ENCODE measurements around the gene RALBP1. TPM values are rescaled to one million over a fixed set of nuclear protein-coding genes. Genes with fewer than 3 reads are reported as not detected.

RALBP1 gene
- total and polyA plus RNA-seq, 5 donors: 32.4 to 57.5 (median 46.3) TPM

DNA sequence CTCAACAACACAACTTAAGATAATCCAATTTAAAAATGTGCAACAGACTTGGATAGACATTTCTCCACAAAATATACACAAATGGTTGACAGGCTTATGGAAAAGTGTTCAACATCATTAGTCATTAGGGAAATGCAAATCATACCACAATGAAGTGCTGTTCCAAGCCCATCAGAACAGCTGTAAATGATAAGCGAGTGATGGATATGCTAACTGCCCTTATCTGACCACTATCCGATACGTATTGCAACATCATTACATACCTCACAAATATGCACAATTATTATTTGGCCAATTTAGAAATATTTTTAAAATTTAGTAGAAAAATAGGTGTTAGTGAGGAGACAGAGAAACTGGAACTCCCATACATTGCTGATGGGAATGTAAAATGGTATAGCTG, 76.9 kb downstream of the RALBP1 start:
- H3K27me3 ChIP-seq (ENCODE audit: control insufficient read depth, insufficient read depth): no peaks in the 10 kb centered on the region
- no peak overlapping the region for H3K27ac ChIP-seq (ENCODE audit: low read length)
- no peak for DNase-seq
- no peaks in the 10 kb centered on the region for H3K9me3 ChIP-seq (ENCODE audit: control insufficient read depth, low read length)
- H3K4me1 ChIP-seq (ENCODE audit: control insufficient read depth, insufficient read depth, low read length): no peaks in the 10 kb centered on the region
- ATAC-seq: no peak
- no peak overlapping the region for H3K4me3 ChIP-seq (ENCODE audit: low read length)
- 83% methylated on average over 3 of the region's 3 CpGs for WGBS
- intact Hi-C loops (cut with DNase I): no loop called here

DNA sequence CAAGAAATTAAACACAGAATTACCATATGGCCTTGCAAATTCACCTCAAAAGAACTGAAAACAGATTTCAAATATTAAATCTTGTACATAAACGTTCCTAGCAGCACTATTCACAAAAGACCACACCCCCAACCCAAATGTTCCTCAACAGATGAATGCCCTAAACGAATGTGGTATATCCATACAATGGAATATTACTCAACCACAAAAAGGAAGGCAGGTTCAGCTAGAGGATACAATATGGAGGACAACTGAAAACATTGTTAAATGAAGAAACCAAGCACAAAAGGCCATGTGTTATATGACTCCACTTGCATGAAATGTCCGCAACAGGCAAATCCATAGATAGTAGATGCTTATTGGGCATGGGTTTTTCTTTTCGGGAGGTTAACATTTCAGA, 77.3 kb downstream of the RALBP1 start:
- no peak overlapping the region for H3K4me3 ChIP-seq (ENCODE audit: low read length)
- H3K27me3 ChIP-seq (ENCODE audit: control insufficient read depth, insufficient read depth): no peaks in the 10 kb centered on the region
- DNase-seq: no peak
- H3K27ac ChIP-seq (ENCODE audit: low read length): no peak overlapping the region
- intact Hi-C loops (cut with DNase I): no loop called here
- no peak for ATAC-seq
- WGBS: 89% methylated on average over 4 of the region's 4 CpGs
- H3K9me3 ChIP-seq (ENCODE audit: control insufficient read depth, low read length): no peaks in the 10 kb centered on the region
- no peaks in the 10 kb centered on the region for H3K4me1 ChIP-seq (ENCODE audit: control insufficient read depth, insufficient read depth, low read length)

DNA sequence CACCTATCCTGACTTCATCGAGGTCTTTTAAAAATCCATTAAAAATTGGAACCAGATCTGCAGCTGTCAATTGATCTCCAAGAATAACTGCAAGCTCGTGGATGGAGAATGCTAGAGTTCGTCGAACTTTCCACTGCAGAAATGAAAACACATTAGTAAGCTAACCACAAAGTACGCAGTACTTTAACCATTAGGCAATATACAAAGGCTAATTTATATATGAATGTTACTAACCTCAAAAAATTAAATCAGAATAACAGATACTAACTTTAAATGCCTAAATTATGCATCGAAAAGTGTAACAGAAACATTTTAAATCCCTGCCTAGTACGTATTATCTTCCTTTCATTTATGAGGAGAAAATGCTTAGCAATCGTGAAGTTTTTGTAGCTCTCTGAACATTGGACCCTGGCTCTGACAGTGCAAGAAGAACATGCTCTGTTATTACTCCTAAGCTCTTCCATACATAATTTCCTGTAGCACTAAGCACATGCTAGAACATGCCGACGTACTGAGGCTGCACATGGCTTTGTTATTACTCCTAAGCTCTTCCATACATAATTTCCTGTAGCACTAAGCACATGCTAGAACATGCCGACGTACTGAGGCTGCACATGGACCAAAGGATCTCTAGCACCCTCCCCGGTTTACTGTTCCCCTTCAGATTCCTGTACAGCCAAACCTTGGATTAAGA, 82.1 kb downstream of the RALBP1 start:
- no peak for ATAC-seq
- Histone ChIP-seq H3K4me1 (ENCODE audit: control insufficient read depth, insufficient read depth, low read length) (no peaks in the 10 kb centered on the region), H3K9me3 (ENCODE audit: control insufficient read depth, low read length) (no peaks in the 10 kb centered on the region), H3K4me3 (ENCODE audit: low read length) (no peak overlapping the region), H3K27ac (ENCODE audit: low read length) (no peak overlapping the region), H3K27me3 (ENCODE audit: control insufficient read depth, insufficient read depth) (no peaks in the 10 kb centered on the region)
- no peak for DNase-seq
- 94% methylated on average over 13 of the region's 13 CpGs for WGBS
- intact Hi-C loops (cut with DNase I): no loop called here

DNA sequence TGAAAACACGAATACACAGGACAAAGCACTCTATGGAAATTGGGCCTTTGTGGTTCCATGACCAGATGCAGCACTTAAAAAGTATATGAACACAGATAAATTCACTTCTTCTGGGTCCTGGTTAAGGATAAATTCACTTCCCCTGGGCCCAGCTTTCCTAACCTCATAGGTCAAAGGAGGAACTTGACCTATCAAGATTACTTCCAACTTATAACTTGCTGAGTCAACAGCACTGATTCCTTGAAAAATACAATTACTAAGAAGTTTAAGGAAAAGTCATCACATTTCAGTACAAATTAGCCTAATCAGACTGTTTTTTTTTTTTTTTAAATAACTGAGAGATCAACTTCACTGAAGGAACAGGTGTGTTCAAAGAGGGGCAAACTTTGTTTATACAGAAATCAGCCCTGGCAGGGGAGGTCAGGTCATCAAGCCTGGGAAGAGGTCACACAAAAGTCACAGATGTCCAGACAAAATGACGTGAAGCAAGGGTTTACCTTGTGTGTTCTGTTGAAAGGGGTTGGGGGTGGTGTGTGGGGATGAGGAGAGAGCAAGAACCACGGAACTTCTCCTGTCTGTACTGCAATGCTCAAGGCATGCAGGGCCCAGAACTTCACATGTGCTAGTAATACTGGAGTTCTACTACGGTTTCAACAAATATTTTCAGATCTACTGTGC, 83.2 kb downstream of the RALBP1 start:
- Histone ChIP-seq H3K9me3 (ENCODE audit: control insufficient read depth, low read length) (no peaks in the 10 kb centered on the region), H3K27me3 (ENCODE audit: control insufficient read depth, insufficient read depth) (no peaks in the 10 kb centered on the region), H3K4me1 (ENCODE audit: control insufficient read depth, insufficient read depth, low read length) (no peaks in the 10 kb centered on the region), H3K4me3 (ENCODE audit: low read length) (no peak overlapping the region), H3K27ac (ENCODE audit: low read length) (no peak overlapping the region)
- DNase-seq (no peak), ATAC-seq (no peak)
- intact Hi-C loops (cut with DNase I): no loop called here
- WGBS: 87% methylated on average over 4 of the region's 4 CpGs

DNA sequence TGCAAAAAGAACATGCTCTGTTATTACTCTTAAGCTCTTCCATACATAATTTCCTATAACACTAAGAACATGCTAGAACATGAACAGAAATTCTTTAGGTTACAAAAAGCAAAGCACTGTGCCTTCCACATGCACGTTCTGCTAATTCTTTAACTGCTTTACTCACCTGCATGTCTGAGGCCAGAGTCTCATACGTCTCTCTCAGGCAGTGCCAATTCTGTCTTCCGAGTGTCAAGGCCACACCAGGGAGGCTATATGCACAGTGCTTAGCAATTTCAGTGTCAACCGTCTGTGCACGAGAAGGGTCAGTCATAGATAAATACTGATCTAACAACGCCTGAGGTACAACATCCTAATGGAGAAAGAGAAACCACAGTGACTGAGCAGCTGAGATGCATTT, 83.9 kb downstream of the RALBP1 start:
- Histone ChIP-seq H3K27ac (ENCODE audit: low read length) (no peak overlapping the region), H3K4me3 (ENCODE audit: low read length) (no peak overlapping the region), H3K4me1 (ENCODE audit: control insufficient read depth, insufficient read depth, low read length) (no peaks in the 10 kb centered on the region), H3K9me3 (ENCODE audit: control insufficient read depth, low read length) (no peaks in the 10 kb centered on the region), H3K27me3 (ENCODE audit: control insufficient read depth, insufficient read depth) (no peaks in the 10 kb centered on the region)
- intact Hi-C loops (cut with DNase I): no loop called here
- 88% methylated on average over 6 of the region's 6 CpGs for WGBS
- DNase-seq (no peak), ATAC-seq (no peak)

DNA sequence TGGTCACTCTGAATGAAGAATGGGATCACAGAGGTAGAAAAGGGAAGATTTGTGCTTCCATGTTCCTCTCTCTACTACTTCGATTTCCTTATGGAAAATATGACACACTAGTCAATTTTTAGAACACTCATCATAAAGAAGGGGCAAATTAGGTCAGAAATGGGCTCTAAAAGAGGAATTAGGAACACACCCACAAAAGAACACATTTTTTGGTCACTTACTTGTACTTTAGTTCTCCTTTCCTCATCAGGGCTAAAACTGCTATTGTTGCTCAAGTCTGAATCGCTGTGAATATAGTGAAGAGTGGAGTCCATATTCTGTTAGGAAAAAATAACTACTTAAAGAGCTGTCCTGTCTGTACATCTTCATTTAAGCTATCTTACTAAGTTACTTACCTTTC, 86.4 kb downstream of the RALBP1 start:
- ATAC-seq (no peak), DNase-seq (no peak)
- H3K27ac ChIP-seq (ENCODE audit: low read length): no peak overlapping the region
- 75% methylated on average over 2 of the region's 2 CpGs for WGBS
- intact Hi-C loops (cut with DNase I): no loop called here
- H3K27me3 ChIP-seq (ENCODE audit: control insufficient read depth, insufficient read depth): no peaks in the 10 kb centered on the region
- H3K4me1 ChIP-seq (ENCODE audit: control insufficient read depth, insufficient read depth, low read length): peaks cover 2% of the 10 kb centered on the region
- H3K9me3 ChIP-seq (ENCODE audit: control insufficient read depth, low read length): no peaks in the 10 kb centered on the region
- no peak overlapping the region for H3K4me3 ChIP-seq (ENCODE audit: low read length)

DNA sequence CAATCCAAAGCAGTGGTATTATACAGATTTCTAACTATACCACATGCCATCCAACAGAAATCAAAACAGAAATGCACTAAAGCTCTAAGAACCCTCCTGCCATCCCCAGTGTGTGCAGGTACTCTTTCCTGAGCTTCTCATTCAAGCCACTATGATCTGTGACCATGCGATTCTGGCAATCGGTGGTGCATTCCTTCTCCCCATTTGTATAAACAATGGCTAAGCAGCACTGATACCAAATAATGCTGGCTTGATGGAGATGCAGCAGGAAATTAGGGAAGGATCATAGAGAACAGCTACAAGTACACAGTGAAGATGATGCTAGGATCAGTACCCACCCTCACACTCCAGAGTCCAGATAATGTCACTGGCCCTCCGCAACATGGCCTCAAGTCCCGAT, 87.3 kb downstream of the RALBP1 start:
- Histone ChIP-seq H3K9me3 (ENCODE audit: control insufficient read depth, low read length) (no peaks in the 10 kb centered on the region), H3K27ac (ENCODE audit: low read length) (no peak overlapping the region), H3K4me1 (ENCODE audit: control insufficient read depth, insufficient read depth, low read length) (peaks cover 2% of the 10 kb centered on the region), H3K4me3 (ENCODE audit: low read length) (no peak overlapping the region), H3K27me3 (ENCODE audit: control insufficient read depth, insufficient read depth) (no peaks in the 10 kb centered on the region)
- intact Hi-C loops (cut with DNase I): no loop called here
- 87% methylated on average over 4 of the region's 4 CpGs for whole genome bisulfite sequencing
- ATAC-seq (no peak), DNase-seq (no peak)

DNA sequence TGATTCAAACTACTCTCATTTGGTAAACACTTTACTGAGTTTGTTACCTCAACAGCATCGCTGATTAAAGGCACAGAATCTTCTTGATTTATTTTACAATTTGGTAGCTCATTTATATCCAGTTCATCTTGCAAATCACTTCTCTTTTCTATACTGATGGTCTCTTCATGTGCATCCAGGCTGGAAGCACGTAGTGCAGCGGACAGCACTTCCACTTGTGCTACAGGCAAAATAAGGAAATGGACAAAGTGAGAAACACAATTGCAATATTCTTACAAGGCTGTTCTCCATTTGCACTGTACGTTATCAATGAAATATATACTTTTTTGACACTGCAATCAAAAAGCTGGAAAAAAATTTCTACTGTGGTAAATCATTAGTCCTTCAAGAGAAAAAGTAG, 88.0 kb downstream of the RALBP1 start:
- DNase-seq: peak in 1 of 3 donors; percentile 63
- Histone ChIP-seq H3K27ac (ENCODE audit: low read length) (no peak overlapping the region), H3K9me3 (ENCODE audit: control insufficient read depth, low read length) (no peaks in the 10 kb centered on the region), H3K4me3 (ENCODE audit: low read length) (no peak overlapping the region), H3K27me3 (ENCODE audit: control insufficient read depth, insufficient read depth) (no peaks in the 10 kb centered on the region), H3K4me1 (ENCODE audit: control insufficient read depth, insufficient read depth, low read length) (peaks cover 2% of the 10 kb centered on the region)
- intact Hi-C loops (cut with DNase I): no loop called here
- ATAC-seq: no peak
- WGBS: 86% methylated on average over 4 of the region's 4 CpGs

DNA sequence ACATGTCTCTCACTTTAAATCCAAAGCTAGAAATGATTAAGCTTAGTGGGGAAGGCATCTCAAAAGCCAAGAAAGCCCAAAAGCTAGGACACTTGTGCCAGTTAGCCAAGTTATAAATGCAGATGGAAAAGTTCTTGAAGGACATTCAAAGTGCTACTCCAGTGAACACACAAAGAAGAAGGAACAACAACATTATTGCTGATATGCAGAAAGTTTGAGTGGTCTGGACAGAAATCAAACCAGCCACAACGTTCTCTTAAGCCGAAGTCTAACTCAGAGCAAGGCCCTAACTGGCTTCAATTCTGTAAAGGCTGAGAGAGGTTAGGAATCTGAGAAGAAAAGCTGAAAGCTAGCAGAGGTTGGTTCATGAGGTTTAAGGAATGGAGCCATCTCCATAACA, 90.1 kb downstream of the RALBP1 start:
- intact Hi-C loops (cut with DNase I): no loop called here
- DNase-seq (no peak), ATAC-seq (no peak)
- Histone ChIP-seq H3K27me3 (ENCODE audit: control insufficient read depth, insufficient read depth) (no peaks in the 10 kb centered on the region), H3K27ac (ENCODE audit: low read length) (no peak overlapping the region), H3K4me1 (ENCODE audit: control insufficient read depth, insufficient read depth, low read length) (peaks cover 2% of the 10 kb centered on the region), H3K9me3 (ENCODE audit: control insufficient read depth, low read length) (no peaks in the 10 kb centered on the region), H3K4me3 (ENCODE audit: low read length) (no peak overlapping the region)
- WGBS: 57% methylated on average over 2 of the region's 2 CpGs

DNA sequence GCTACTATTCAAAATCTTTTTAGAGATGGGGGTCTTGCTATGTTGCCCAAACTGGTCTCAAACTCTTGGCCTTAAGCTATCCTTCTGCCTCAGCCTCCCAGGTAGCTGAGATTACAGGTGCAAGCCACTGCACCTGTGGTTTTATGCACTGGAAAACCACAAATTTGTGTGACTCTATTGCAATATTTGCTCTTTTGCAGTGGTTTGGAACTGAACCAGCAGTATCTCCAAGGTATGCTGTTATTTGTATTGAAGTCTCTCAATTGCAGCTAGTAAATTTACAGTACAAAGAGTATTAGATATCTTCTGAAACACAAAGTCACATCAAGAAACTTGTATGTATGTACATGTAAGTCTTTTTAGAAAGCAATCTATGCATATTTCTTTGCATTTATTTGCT, 92.9 kb downstream of the RALBP1 start:
- H3K9me3 ChIP-seq (ENCODE audit: control insufficient read depth, low read length): no peaks in the 10 kb centered on the region
- intact Hi-C loops (cut with DNase I): no loop called here
- peaks cover 2% of the 10 kb centered on the region for H3K4me1 ChIP-seq (ENCODE audit: control insufficient read depth, insufficient read depth, low read length)
- ATAC-seq (no peak), DNase-seq (no peak)
- H3K4me3 ChIP-seq (ENCODE audit: low read length): no peak overlapping the region
- no peaks in the 10 kb centered on the region for H3K27me3 ChIP-seq (ENCODE audit: control insufficient read depth, insufficient read depth)
- no peak overlapping the region for H3K27ac ChIP-seq (ENCODE audit: low read length)

DNA sequence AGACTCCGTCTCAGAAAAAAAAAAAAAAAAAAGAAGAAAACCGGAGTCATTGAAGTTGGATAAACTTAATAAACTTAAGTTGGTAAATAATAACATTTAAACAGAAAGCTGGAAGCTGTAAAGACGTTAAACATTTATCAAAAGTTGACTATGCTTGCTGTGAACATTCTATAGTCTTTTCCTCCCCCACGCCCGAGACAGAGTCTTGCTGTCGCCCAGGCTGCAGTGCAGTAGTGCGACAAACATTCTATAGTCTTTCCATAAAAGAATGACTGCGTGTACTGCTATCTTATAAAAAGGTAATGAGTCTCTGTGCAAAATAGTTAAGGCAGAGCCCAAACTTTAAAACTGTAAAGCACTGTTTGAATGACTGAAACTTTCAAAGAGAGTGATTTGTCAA, 93.9 kb downstream of the RALBP1 start:
- Histone ChIP-seq H3K9me3 (ENCODE audit: control insufficient read depth, low read length) (no peaks in the 10 kb centered on the region), H3K4me1 (ENCODE audit: control insufficient read depth, insufficient read depth, low read length) (peaks cover 2% of the 10 kb centered on the region), H3K27me3 (ENCODE audit: control insufficient read depth, insufficient read depth) (no peaks in the 10 kb centered on the region), H3K4me3 (ENCODE audit: low read length) (no peak overlapping the region), H3K27ac (ENCODE audit: low read length) (no peak overlapping the region)
- WGBS: 90% methylated on average over 8 of the region's 8 CpGs
- DNase-seq (no peak), ATAC-seq (no peak)
- intact Hi-C loops (cut with DNase I): no loop called here

Data from right cardiac atrium (tissue), 5 donors.